Astrocyte (in vitro differentiated cells and primary cell): ENCODE measurements around the gene PALLD.

Experiments used
- EZH2 ChIP-seq: IDR thresholded peaks from 2 replicates; pipeline ENCODE4 v1.6.1; 2012; ENCODE audit warnings: mild to moderate bottlenecking, low read length, inconsistent platforms; ENCODE audit not compliant: insufficient read depth
- TF ChIP-seq, protein P1 (sequence below): IDR thresholded peaks from 2 replicates; pipeline ENCODE4 v1.5.1; 2011; ENCODE audit warnings: low read depth, mild to moderate bottlenecking, inconsistent platforms, low read length, moderate library complexity; ENCODE audit not compliant: insufficient read depth

DNA sequence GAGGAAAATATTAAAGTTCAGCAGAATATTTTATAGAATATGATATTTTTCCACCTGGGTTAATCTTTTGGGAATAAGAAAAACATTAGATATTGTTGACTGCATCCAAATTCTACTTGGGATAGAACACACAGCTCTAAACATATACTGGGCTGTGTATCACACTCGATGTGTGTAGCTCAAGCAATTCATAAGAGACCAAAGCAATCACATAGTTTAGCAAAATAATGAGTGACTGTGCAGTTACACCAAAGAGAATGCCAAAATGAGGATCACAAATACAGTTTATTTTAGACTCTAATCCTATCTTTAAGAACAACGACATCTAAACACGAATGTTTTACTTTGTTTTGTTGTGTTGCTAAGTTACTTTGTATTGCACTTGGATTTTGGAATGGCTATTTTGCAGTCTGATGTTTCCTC, 412.0 kb downstream of the PALLD start:
- TF ChIP-seq, protein P1, sequence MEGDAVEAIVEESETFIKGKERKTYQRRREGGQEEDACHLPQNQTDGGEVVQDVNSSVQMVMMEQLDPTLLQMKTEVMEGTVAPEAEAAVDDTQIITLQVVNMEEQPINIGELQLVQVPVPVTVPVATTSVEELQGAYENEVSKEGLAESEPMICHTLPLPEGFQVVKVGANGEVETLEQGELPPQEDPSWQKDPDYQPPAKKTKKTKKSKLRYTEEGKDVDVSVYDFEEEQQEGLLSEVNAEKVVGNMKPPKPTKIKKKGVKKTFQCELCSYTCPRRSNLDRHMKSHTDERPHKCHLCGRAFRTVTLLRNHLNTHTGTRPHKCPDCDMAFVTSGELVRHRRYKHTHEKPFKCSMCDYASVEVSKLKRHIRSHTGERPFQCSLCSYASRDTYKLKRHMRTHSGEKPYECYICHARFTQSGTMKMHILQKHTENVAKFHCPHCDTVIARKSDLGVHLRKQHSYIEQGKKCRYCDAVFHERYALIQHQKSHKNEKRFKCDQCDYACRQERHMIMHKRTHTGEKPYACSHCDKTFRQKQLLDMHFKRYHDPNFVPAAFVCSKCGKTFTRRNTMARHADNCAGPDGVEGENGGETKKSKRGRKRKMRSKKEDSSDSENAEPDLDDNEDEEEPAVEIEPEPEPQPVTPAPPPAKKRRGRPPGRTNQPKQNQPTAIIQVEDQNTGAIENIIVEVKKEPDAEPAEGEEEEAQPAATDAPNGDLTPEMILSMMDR, result no peak
- TF ChIP-seq EZH2, result no peak
